WI38 (cell line): Measurements from ENCODE around the gene ANKRD39.
"Not testable (repeated sequence)": the region's sequence is repeated elsewhere in the genome, so short reads cannot be mapped to it uniquely, and the experiment has no call there.

Experiments used
- H3K4me3 ChIP-seq: 2 replicates; pipeline ENCODE4 v1.5.1; 2011; ENCODE audit warnings: low read depth, mild to moderate bottlenecking, control low read depth, low read length
- CTCF ChIP-seq: IDR thresholded peaks from 2 replicates; pipeline ENCODE4 v1.5.1; 2012; ENCODE audit warnings: low read depth, mild to moderate bottlenecking, control low read depth, low read length

The ANKRD39 gene

GRCh38 chr2:96891591-96892333, 33.9 kb upstream of the ANKRD39 start:
- no peak for TF ChIP-seq CTCF
- H3K4me3 ChIP-seq = no peak overlapping the region

- no peak overlapping the region for H3K4me3 ChIP-seq
- TF ChIP-seq CTCF = no peak
Observed at GRCh38 chr2:96890726-96891385, 33.0 kb upstream of the ANKRD39 start.

- H3K4me3 ChIP-seq = no peak overlapping the region
- TF ChIP-seq CTCF = no peak
Observed at GRCh38 chr2:96890252-96890651, 32.4 kb upstream of the ANKRD39 start.

GRCh38 chr2:96889502-96889901, 31.7 kb upstream of the ANKRD39 start:
- not testable (repeated sequence) for H3K4me3 ChIP-seq

- H3K4me3 ChIP-seq = no peak overlapping the region
- TF ChIP-seq CTCF = no peak
Observed at GRCh38 chr2:96888072-96889011, 30.5 kb upstream of the ANKRD39 start.

GRCh38 chr2:96887493-96888012, 29.7 kb upstream of the ANKRD39 start:
- no peak overlapping the region for H3K4me3 ChIP-seq
- no peak for TF ChIP-seq CTCF

- no peak overlapping the region for H3K4me3 ChIP-seq
- no peak for TF ChIP-seq CTCF
Observed at GRCh38 chr2:96885432-96886347, 27.9 kb upstream of the ANKRD39 start.
